ENCODE data around the gene POLA1. TPM values are rescaled to one million over a fixed set of nuclear protein-coding genes. Genes with fewer than 3 reads are reported as not detected.

The POLA1 gene
- total and polyA plus RNA-seq, 12 donors, result 2.2 to 11.0 (median 5.9) TPM

DNA sequence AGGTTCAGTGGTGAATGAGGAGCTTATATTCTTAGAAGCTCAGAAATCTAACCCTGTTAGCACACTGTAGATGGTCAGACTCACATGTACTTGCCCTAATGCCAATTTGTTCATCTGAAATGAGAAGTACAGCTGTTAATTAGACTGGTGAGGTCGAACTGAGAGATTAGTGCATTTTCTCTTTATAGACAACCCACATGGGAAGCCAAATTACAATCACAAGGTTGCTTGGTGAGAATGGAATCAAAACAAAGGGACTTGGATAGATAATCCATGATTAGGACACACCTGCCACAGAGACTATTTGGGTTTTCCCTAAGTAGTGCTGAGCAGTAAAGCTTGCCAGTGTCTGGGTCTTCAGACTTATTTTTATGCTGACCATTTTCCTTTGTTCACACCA is 88.3 kb downstream of the POLA1 start:
- H3K27me3 ChIP-seq, result no peaks in the 10 kb centered on the region
- no peaks in the 10 kb centered on the region for H3K9me3 ChIP-seq (replicated peaks in 1 of 3)
- H3K4me3 ChIP-seq, result no peak overlapping the region
- intact Hi-C loops (cut with DNase I), result no loop called here
- no peak overlapping the region for H3K27ac ChIP-seq
- no peaks in the 10 kb centered on the region for H3K36me3 ChIP-seq (replicated peaks in 1 of 2)
- no peaks in the 10 kb centered on the region for H3K4me1 ChIP-seq (replicated peaks in 1 of 2)
- no peak for DNase-seq
- 47 to 100% (median 68%) methylated on average over 1 of the region's 1 CpG for WGBS, 4 donors
- no peak for TF ChIP-seq POLR2A (IDR thresholded peaks at IDR 0.05)
- TF ChIP-seq, protein P1, sequence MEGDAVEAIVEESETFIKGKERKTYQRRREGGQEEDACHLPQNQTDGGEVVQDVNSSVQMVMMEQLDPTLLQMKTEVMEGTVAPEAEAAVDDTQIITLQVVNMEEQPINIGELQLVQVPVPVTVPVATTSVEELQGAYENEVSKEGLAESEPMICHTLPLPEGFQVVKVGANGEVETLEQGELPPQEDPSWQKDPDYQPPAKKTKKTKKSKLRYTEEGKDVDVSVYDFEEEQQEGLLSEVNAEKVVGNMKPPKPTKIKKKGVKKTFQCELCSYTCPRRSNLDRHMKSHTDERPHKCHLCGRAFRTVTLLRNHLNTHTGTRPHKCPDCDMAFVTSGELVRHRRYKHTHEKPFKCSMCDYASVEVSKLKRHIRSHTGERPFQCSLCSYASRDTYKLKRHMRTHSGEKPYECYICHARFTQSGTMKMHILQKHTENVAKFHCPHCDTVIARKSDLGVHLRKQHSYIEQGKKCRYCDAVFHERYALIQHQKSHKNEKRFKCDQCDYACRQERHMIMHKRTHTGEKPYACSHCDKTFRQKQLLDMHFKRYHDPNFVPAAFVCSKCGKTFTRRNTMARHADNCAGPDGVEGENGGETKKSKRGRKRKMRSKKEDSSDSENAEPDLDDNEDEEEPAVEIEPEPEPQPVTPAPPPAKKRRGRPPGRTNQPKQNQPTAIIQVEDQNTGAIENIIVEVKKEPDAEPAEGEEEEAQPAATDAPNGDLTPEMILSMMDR (IDR thresholded peaks at IDR 0.05), result no peak

DNA sequence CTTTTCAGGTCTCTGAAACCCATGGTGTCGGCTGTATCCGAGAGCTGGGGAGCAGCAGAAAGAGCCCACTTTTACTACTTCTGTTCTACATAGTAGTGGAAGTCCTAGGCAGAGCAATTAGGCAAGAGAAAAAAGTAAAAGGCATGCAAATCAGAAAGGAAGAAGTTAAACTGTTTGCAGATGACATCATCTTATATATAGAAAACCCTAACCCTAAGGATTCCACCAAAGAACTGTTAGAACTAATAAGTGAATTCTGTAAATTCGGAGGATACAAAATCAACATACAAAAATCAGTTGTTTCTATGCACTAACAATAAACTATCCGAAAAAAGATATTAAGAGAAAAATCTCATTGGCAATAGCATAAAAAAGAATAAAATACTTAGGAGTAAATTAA is 95.3 kb downstream of the POLA1 start:
- Histone ChIP-seq H3K4me3 (no peak overlapping the region), H3K27ac (no peak overlapping the region), H3K27me3 (no peaks in the 10 kb centered on the region), H3K9me3 (replicated peaks in 1 of 3) (no peaks in the 10 kb centered on the region), H3K36me3 (replicated peaks in 1 of 2) (no peaks in the 10 kb centered on the region), H3K4me1 (replicated peaks in 1 of 2) (no peaks in the 10 kb centered on the region)
- DNase-seq, result no peak
- intact Hi-C loops (cut with DNase I), result no loop called here
- TF ChIP-seq, protein P1 (IDR thresholded peaks at IDR 0.05), result no peak
- no peak for TF ChIP-seq POLR2A (IDR thresholded peaks at IDR 0.05)
- WGBS, 4 donors, result 79 to 100% (median 90%) methylated on average over 4 of the region's 4 CpGs

DNA sequence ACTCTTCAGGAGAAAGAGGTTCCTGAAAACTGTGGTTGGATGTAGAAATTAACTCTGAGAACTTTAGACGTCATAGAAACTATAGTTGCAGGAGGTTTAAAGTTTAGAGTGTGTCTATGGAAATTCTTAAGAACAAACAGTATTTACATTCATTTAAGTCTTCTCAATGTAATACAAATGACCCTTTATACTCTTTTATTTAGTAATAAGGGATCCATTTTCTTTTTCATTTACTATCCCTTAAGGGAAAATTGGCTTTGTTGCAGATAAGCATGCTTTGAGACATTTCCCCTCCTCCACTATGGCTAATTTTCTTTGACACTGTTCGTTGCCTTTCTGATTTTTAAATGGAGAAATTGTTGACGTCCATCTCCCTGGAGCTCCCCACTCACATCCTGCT is 96.4 kb downstream of the POLA1 start:
- no peak overlapping the region for H3K27ac ChIP-seq
- intact Hi-C loops (cut with DNase I), result no loop called here
- no peaks in the 10 kb centered on the region for H3K9me3 ChIP-seq (replicated peaks in 1 of 3)
- TF ChIP-seq POLR2A (IDR thresholded peaks at IDR 0.05), result no peak
- TF ChIP-seq, protein P1 (IDR thresholded peaks at IDR 0.05), result no peak
- no peak for DNase-seq
- H3K27me3 ChIP-seq, result no peaks in the 10 kb centered on the region
- H3K36me3 ChIP-seq (replicated peaks in 1 of 2), result no peaks in the 10 kb centered on the region
- H3K4me1 ChIP-seq (replicated peaks in 1 of 2), result no peaks in the 10 kb centered on the region
- WGBS, 4 donors, result 45 to 93% (median 73%) methylated on average over 3 of the region's 3 CpGs
- H3K4me3 ChIP-seq, result no peak overlapping the region

DNA sequence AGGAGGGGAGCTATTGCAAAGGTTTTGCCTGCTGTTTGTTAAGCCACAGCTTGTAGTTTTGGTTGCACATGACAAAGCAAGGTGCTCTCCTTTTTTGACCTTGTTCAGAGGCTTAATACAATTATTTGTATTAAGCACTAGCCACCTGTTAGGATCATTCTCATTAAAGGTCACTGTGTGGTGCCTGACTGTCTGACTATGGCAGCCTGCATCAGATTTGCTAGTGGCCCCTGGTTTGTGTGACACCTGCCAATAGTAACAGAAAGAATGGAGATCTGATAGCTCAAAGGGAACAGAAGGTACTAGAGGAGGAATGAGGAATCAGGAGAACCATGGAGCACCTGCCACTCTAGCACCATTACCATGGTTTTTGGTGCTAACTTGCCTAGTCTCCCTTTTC is 102.5 kb downstream of the POLA1 start:
- no peak overlapping the region for H3K4me3 ChIP-seq
- DNase-seq, result no peak

More for the DNA sequence above, 102.5 kb downstream of the POLA1 start:
- H3K27me3 ChIP-seq, result no peaks in the 10 kb centered on the region
- H3K4me1 ChIP-seq (replicated peaks in 1 of 2), result no peaks in the 10 kb centered on the region
- intact Hi-C loops (cut with DNase I), result no loop called here
- no peaks in the 10 kb centered on the region for H3K9me3 ChIP-seq (replicated peaks in 1 of 3)
- no peaks in the 10 kb centered on the region for H3K36me3 ChIP-seq (replicated peaks in 1 of 2)
- H3K27ac ChIP-seq, result no peak overlapping the region
- no peak for TF ChIP-seq POLR2A (IDR thresholded peaks at IDR 0.05)
- TF ChIP-seq, protein P1 (IDR thresholded peaks at IDR 0.05), result no peak

Data from adrenal gland (tissue), 12 donors.